Measurements from ENCODE around the gene SLC30A2. TPM values are rescaled to one million over a fixed set of nuclear protein-coding genes. Genes with fewer than 3 reads are reported as not detected.
A peak's percentile ranks its signal among the peaks of the same experiment; 100 is the strongest.

SLC30A2 gene
- polyA plus RNA-seq, 2 of the 4 experiments (the other 2 are of a cell fraction) = not detected

GRCh38 chr1:26079960-26080814, 34.3 kb upstream of the SLC30A2 start:
- POLR2A ChIA-PET = no interaction called here
- TF ChIP-seq MAFK (IDR thresholded peaks at IDR 0.05; ENCODE audit: partially characterized antibody) = peak; percentile 69
- no peak for TF ChIP-seq CBX2 (IDR thresholded peaks at IDR 0.05; ENCODE audit: borderline replicate concordance, low read depth)
- no peak for TF ChIP-seq RNF2 (IDR thresholded peaks at IDR 0.05; ENCODE audit: borderline replicate concordance, low read depth)
- no peak for TF ChIP-seq TFCP2L1 (CRISPR knock-in tag; IDR thresholded peaks at IDR 0.05)
- peak; percentile 42 to 63; a peak in 3 of 4 replicates for TF ChIP-seq CEBPB (IDR thresholded peaks at IDR 0.05)
- TF ChIP-seq NFE2L2 (conservative IDR thresholded peaks at IDR 0.05; ENCODE audit: low read length) = 0 out of 2 replicates have a peak, but pooled peaks have one; percentile 35
- Histone ChIP-seq H3K27ac (peak overlapping the region; percentile 57 to 67; a peak in 5 of 6 replicates), H3K4me3 (no peak overlapping the region), H3K4me1 (peaks cover 20% of the 10 kb centered on the region), H3K9me3 (no peaks in the 10 kb centered on the region), H3K4me2 (peak overlapping the region; percentile 51)
- WGBS (ENCODE audit: missing lambda C conversion rate) = 52% methylated on average over 9 of the region's 9 CpGs
- FAIRE-seq (no peak), DNase-seq (ENCODE audit: low read depth in 1 of 2, low spot score in 1 of 2) (no peak), ATAC-seq (no peak)
- CTCF ChIA-PET = interaction anchor here (1.0 to 1.5 kb wide), 2 partner anchors 23 to 65 kb away, joined by 5 read pairs; no protein-coding TSS in a partner anchor

- Histone ChIP-seq H3K4me2 (no peak overlapping the region; the same call in 2 of the 3 replicates), H3K27ac (peak overlapping the region; percentile 57 to 67; a peak in 5 of 6 replicates), H3K9me3 (no peaks in the 10 kb centered on the region), H3K4me3 (no peak overlapping the region), H3K4me1 (peaks cover 20% of the 10 kb centered on the region)
- POLR2A ChIA-PET = no interaction called here
- no peak for FAIRE-seq
- no peak for DNase-seq (ENCODE audit: low read depth in 1 of 2, low spot score in 1 of 2)
- 63% methylated on average over 3 of the region's 7 CpGs for WGBS (ENCODE audit: missing lambda C conversion rate)
- CTCF ChIA-PET = interaction anchor here (1.0 to 1.5 kb wide), 4 partner anchors 24 to 66 kb away, joined by 3 to 5 read pairs (median 4); no protein-coding TSS in a partner anchor
- ATAC-seq = no peak
- TF ChIP-seq HMGXB4 (CRISPR knock-in tag; IDR thresholded peaks at IDR 0.05; ENCODE audit: borderline replicate concordance) (no peak), ZNF302 (CRISPR knock-in tag; IDR thresholded peaks at IDR 0.05) (no peak), ZC3H11A (IDR thresholded peaks at IDR 0.05) (no peak), CEBPB (IDR thresholded peaks at IDR 0.05) (no peak), FOSL2 (IDR thresholded peaks at IDR 0.05) (no peak), FOSL2 (CRISPR knock-in tag; IDR thresholded peaks at IDR 0.05) (no peak), CHD2 (IDR thresholded peaks at IDR 0.05; ENCODE audit: low read length, partially characterized antibody) (no peak), ZSCAN20 (CRISPR knock-in tag; IDR thresholded peaks at IDR 0.05) (no peak)
Observed at GRCh38 chr1:26079178-26079563, 33.3 kb upstream of the SLC30A2 start.

GRCh38 chr1:26078286-26079177, 32.6 kb upstream of the SLC30A2 start:
- H3K9me3 ChIP-seq = no peaks in the 10 kb centered on the region
- H3K4me1 ChIP-seq = peaks cover 18% of the 10 kb centered on the region
- H3K4me2 ChIP-seq = no peak overlapping the region
- FAIRE-seq = no peak
- no peak for TF ChIP-seq RCOR1 (IDR thresholded peaks at IDR 0.05; ENCODE audit: low read depth, low read length)
- no peak for TF ChIP-seq BHLHE40 (IDR thresholded peaks at IDR 0.05; ENCODE audit: low read depth, low read length)
- TF ChIP-seq CHD4 (IDR thresholded peaks at IDR 0.05; ENCODE audit: borderline replicate concordance) = no peak
- TF ChIP-seq ZNF302 (CRISPR knock-in tag; IDR thresholded peaks at IDR 0.05) = no peak
- no peak for TF ChIP-seq MAZ (IDR thresholded peaks at IDR 0.05; ENCODE audit: borderline replicate concordance, low read depth, low read length)
- TF ChIP-seq FOSB (CRISPR knock-in tag; IDR thresholded peaks at IDR 0.05) = no peak
- no peak for TF ChIP-seq POLR2A (IDR thresholded peaks at IDR 0.05; ENCODE audit: low read length)
- no peak for TF ChIP-seq PBX3 (IDR thresholded peaks at IDR 0.05)
- TF ChIP-seq REST (IDR thresholded peaks at IDR 0.05) = no peak
- no peak for TF ChIP-seq ZFP36 (IDR thresholded peaks at IDR 0.05; ENCODE audit: borderline replicate concordance, partially characterized antibody)
- no peak for ATAC-seq
- CTCF ChIA-PET = interaction anchor here (0.6 to 1.5 kb wide), 4 partner anchors 15 to 44 kb away, joined by 3 to 5 read pairs (median 3); no protein-coding TSS in a partner anchor
- no peak overlapping the region for H3K4me3 ChIP-seq
- POLR2A ChIA-PET = no interaction called here
- WGBS (ENCODE audit: missing lambda C conversion rate) = 87% methylated on average over 8 of the region's 8 CpGs
- no peak for DNase-seq (ENCODE audit: low read depth in 1 of 2, low spot score in 1 of 2)
- no peak overlapping the region; a peak in 2 of 6 replicates for H3K27ac ChIP-seq
